Activated CD8-positive, alpha-beta memory T cell treated with anti-CD3 and anti-CD28 coated beads for 36 hours (primary cell): ENCODE results near the gene VCP. TPM values are rescaled to one million over a fixed set of nuclear protein-coding genes. Genes with fewer than 3 reads are reported as not detected.

Experiments used
- CTCF ChIA-PET: fragments of 350-600 bp; sonication (Branson Sonifier 250); formaldehyde crosslinking; loops from one replicate; lab custom pipeline; 2021; ENCODE audit warnings: antibody characterized with exemption; lab: Charles Lee
- POLR2A ChIA-PET: fragments of 350-600 bp; sonication (Branson Sonifier 250); formaldehyde crosslinking; loops from one replicate; lab custom pipeline; 2021; ENCODE audit warnings: antibody characterized with exemption; lab: Charles Lee
- total RNA-seq, 2 experiments: library from RNA; stranded (reverse); gene quantifications; one replicate each; pipeline ENCODE4 v1.2.3, GENCODE V29; 2021

VCP gene
- total RNA-seq, 2 experiments from 2014 or later: 303 to 315 TPM

DNA sequence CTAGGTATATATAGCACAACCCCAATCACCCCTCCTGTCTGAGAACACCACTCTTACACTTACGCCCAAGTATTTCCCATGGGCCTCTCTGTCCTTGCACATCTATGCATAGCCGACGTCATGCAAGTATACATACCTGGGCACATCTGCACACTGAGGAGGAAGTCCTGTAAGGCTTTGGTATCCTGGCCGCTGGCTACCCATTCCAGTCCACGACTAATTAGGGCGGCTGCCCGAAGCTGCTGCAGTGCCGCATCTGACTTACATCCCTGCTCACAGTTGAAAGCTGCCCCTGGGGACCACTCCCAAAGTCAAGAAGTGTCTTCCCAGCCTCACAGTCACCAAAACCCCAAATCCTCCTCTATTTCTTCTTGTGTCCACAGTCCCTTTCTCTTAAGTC is 2.4 kb upstream of the VCP start:
- CTCF ChIA-PET: no interaction called here
- POLR2A ChIA-PET: interaction anchor here (0.6 kb wide), 1 partner anchor 7 kb away, joined by 3 read pairs; no protein-coding TSS in a partner anchor

- CTCF ChIA-PET: interaction anchor here (1.0 kb wide), 1 partner anchor 21 kb away, joined by 3 read pairs; no protein-coding TSS in a partner anchor
- POLR2A ChIA-PET: no interaction called here
Measured at GRCh38 chr9:35074141-35074540, 1.7 kb upstream of the VCP start.

DNA sequence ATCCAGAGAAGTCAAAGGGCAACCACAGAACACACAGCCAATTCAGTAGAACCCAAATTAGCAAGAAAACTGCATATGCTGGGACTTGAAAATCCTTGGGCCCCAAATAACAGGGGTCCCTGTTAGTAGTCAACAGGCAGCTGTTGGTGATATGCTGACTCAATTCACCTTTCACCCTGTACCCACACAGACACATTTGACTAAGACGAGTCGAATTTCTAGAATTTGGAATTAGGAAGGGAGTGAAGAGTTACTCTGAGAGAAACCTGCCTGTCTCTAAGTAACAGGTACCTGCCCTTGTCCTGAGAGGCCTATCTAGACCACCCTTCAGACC is 821 bp upstream of the VCP start:
- ChIA-PET CTCF (interaction anchor here (3.0 kb wide), 1 partner anchor 22 kb away, joined by 20 read pairs; the partner anchor contains the start of gene PIGO), POLR2A (no interaction called here)

GRCh38 chr9:35071814-35072460 is 488 bp downstream of the VCP start:
- POLR2A ChIA-PET: interaction anchor here (0.6 to 1.5 kb wide), 13 partner anchors 8 to 435 kb away, joined by 3 to 16 read pairs (median 4); partner anchors contain the start of genes ATOSB, DNAJB5, FANCG and PIGO
- CTCF ChIA-PET: interaction anchor here (1.4 to 3.0 kb wide), 7 partner anchors 8 to 172 kb away, joined by 3 to 20 read pairs (median 4); partner anchors contain the start of genes FANCG and PIGO

DNA sequence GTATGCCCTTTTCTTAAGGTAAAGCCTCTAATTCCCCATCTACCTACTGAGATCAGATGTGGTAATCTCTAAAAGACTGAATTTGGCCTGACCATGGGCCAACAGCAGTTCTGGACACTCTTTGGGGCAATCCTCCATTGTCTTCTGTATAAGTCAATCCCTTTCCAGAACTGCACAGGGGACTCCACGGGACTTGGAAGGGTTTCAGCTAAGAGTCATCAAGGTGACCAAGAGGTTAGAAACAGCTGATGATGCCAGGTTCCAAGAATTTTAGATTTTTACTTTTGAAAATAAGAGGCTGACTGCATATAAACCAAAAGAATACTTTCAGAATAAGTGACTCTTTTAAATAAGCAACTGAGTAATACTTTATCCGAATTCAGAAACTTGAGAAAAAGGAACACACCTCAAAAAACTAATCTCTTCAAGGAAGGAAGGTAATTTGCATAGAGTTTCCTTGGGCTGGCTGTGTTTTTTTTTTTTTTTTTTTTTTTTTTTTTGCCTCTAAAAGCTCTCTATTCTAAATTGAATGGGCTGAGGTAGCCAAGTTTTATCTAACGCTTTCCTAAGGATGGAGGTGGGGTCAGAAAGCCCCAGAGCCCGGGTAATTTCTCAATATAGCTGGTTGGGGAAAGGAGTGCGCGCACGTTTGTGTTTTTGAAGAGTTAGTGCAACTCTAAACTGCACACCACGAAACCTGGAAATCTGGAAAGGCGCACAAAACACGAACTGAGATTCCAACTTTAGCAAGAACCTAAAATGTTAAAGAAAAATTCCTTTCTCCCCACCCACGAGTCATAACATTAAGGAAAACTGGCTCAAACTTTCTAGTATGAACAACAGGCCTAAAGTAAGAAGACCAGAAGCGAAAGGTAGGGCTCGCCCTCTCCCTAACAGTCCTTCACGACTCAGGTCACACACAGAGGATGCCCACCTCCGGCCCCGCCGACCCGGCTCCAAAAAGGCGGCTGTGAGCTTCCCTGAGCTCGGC is 1.3 kb downstream of the VCP start:
- POLR2A ChIA-PET: interaction anchor here (0.6 to 1.5 kb wide), 12 partner anchors 8 to 434 kb away, joined by 3 to 16 read pairs (median 4); partner anchors contain the start of genes ATOSB, FANCG, PIGO and SIGMAR1
- CTCF ChIA-PET: interaction anchor here (0.5 to 3.0 kb wide), 9 partner anchors 9 to 338 kb away, joined by 3 to 20 read pairs (median 3); partner anchors contain the start of genes FANCG and PIGO

DNA sequence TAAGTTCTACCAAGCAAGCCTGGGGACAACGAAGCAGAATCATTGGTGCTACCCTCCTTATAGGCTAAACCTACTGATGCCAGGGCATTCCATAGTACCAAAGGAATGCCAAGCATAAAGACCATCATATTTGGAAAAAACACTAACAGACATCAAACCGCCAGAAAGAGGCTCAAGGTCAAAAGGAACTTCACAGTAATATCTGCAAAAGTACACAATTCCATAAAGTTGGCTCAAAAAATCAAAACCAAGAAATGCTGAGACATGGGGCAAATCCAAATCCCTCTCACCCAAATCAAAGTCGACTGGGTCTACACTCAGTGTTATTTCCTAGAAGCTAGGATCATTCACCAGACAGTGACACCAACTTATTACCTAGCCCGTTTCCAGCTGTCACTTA is 3.4 kb downstream of the VCP start:
- ChIA-PET CTCF (interaction anchor here (0.5 to 1.2 kb wide), 2 partner anchors 18 to 424 kb away, joined by 3 to 6 read pairs; no protein-coding TSS in a partner anchor), POLR2A (interaction anchor here (0.5 kb wide), 1 partner anchor 11 kb away, joined by 12 read pairs; no protein-coding TSS in a partner anchor)

DNA sequence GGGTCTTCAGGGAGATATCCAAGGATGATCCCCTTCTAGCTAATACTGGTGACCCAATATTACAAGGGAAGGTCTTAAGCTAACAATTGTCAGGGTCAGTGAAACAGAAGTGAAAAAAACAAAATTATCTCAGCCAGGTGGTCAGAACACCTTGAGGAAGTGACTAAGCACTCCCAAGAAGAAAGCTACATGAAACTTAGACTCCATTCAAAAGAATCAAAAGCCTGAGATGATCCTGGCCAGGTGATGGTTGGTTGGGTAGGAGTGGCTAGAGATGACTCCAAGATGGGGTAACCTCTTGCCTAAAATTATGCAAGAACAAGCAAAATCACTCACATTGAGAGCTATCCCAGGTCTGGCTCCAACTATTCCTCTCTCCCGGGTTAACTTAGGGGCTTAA is 5.4 kb downstream of the VCP start:
- CTCF ChIA-PET: interaction anchor here (0.6 to 1.0 kb wide), 2 partner anchors 12 to 30 kb away, joined by 3 read pairs; partner anchors contain the start of gene PIGO
- POLR2A ChIA-PET: interaction anchor here (0.6 to 1.4 kb wide), 3 partner anchors 8 to 23 kb away, joined by 3 to 4 read pairs (median 3); no protein-coding TSS in a partner anchor

- CTCF ChIA-PET: interaction anchor here (1.1 kb wide), 1 partner anchor 161 kb away, joined by 3 read pairs; no protein-coding TSS in a partner anchor
- POLR2A ChIA-PET: no interaction called here
Measured at GRCh38 chr9:35060548-35061207, 11.7 kb downstream of the VCP start.

GRCh38 chr9:35059438-35059837 is 13.0 kb downstream of the VCP start:
- ChIA-PET CTCF (interaction anchor here (0.8 to 1.1 kb wide), 2 partner anchors 13 to 160 kb away, joined by 3 to 4 read pairs; no protein-coding TSS in a partner anchor), POLR2A (interaction anchor here (0.5 kb wide), 1 partner anchor 519 kb away, joined by 5 read pairs; no protein-coding TSS in a partner anchor)

DNA sequence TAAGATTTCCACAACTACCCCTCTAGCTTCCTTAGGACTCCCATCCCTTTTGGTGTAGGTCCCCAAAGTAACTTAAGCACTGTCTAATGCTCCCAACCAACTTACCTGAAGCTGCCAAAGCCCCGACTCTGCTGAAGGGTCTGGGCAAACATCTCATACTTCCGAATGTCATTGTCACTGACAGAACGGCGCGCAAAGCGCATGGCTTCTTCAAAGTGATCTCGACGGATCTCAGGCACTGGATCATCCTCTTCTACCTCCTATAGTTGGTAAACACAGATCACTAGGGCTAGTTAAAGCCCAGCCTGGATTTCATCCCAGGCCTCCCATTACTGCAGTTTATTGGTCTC is 15.2 kb downstream of the VCP start:
- CTCF ChIA-PET: interaction anchor here (0.8 kb wide), 1 partner anchor 72 kb away, joined by 3 read pairs; no protein-coding TSS in a partner anchor
- POLR2A ChIA-PET: no interaction called here

DNA sequence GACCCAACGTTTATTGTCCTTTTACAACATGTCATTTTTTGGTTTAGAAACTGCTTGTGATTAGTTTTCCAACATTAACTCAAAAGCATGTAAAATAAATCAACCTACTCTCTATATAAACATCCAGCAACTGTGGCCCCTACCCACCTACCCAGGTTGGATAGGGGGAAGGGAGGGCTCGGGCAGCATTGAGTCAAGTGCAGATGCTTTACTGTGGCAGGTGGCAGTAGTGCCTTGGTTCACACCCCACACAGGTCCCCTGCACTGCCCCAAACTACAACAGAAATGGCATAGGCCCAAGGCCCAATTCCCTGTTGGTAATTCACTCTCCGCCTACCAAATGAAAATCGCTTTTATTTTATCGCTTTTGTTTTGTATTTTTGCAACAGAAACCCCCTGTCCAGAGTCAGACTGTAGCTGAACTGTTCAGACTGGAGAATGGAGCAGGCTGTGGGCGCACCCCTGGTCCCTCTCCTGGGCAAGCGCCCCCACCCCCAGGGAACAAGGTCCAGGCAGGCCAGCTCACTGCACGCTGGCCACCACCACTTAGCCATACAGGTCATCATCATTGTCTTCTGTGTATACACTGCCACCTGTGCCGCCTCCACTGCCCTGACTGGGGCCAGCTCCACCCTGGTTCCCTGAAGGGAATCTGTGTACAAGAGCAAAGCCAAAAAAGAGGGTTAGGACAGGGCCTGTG is 15.7 kb downstream of the VCP start:
- ChIA-PET POLR2A (no interaction called here), CTCF (interaction anchor here (0.8 kb wide), 1 partner anchor 72 kb away, joined by 3 read pairs; no protein-coding TSS in a partner anchor)

- ChIA-PET CTCF (interaction anchor here (0.6 kb wide), 1 partner anchor 20 kb away, joined by 3 read pairs; no protein-coding TSS in a partner anchor), POLR2A (interaction anchor here (1.0 kb wide), 1 partner anchor 12 kb away, joined by 4 read pairs; no protein-coding TSS in a partner anchor)
Measured at GRCh38 chr9:35054871-35055644, 17.4 kb downstream of the VCP start.

- POLR2A ChIA-PET: interaction anchor here (1.0 kb wide), 1 partner anchor 12 kb away, joined by 4 read pairs; no protein-coding TSS in a partner anchor
- CTCF ChIA-PET: interaction anchor here (0.9 kb wide), 2 partner anchors 10 to 20 kb away, joined by 3 read pairs; no protein-coding TSS in a partner anchor
Measured at GRCh38 chr9:35054185-35054835, 18.1 kb downstream of the VCP start.

GRCh38 chr9:35051069-35051967 is 21.1 kb downstream of the VCP start:
- ChIA-PET POLR2A (interaction anchor here (1.1 to 1.7 kb wide), 3 partner anchors 10 to 152 kb away, joined by 5 to 7 read pairs (median 6); partner anchors contain the start of gene FANCG), CTCF (interaction anchor here (0.6 to 1.8 kb wide), 13 partner anchors 8 to 1074 kb away, joined by 3 to 10 read pairs (median 5); partner anchors contain the start of genes PIGO and STOML2)

- ChIA-PET CTCF (no interaction called here), POLR2A (no interaction called here)
Measured at GRCh38 chr9:35048511-35048910, 23.9 kb downstream of the VCP start.
